Upper lobe of left lung (tissue), 6 donors: ENCODE results near the gene TUSC2. TPM values are rescaled to one million over a fixed set of nuclear protein-coding genes. Genes with fewer than 3 reads are reported as not detected.

Experiments used
- ATAC-seq, 2 donors: fragments of 200-7000 bp; cut with Tn5 transposase; one replicate each; pipeline ENCODE4 v1.9.1; 2022; ENCODE audit warnings: mild to moderate bottlenecking in 2 of 2, moderate library complexity in 2 of 2; ENCODE audit not compliant: low FRiP score in 2 of 2
- DNase-seq, 2 donors: peaks; one replicate each; pipeline ENCODE4 v3.0.0-alpha.2; 2019 to 2020
- H3K27ac ChIP-seq, 4 donors: fragments of 200-600 bp; sonication (generic); one replicate each; pipeline ENCODE4 v1.5.1; 2016 to 2019
- H3K27me3 ChIP-seq, 4 donors: fragments of 200-600 bp; sonication (generic); one replicate each; pipeline ENCODE4 v1.5.1; 2017 to 2019
- H3K36me3 ChIP-seq, 4 donors: fragments of 200-600 bp; sonication (generic); one replicate each; pipeline ENCODE4 v1.5.1; 2016 to 2019
- H3K4me1 ChIP-seq, 4 donors: fragments of 200-600 bp; sonication (generic); one replicate each; pipeline ENCODE4 v1.5.1; 2018 to 2019
- H3K4me3 ChIP-seq, 4 donors: fragments of 200-600 bp; sonication (generic); one replicate each; pipeline ENCODE4 v1.5.1; 2017 to 2019; ENCODE audit warnings: mild to moderate bottlenecking in 2 of 4, moderate library complexity in 1 of 4
- H3K9me3 ChIP-seq, 4 donors: fragments of 200-600 bp; sonication (generic); one replicate each; pipeline ENCODE4 v1.5.1; 2018 to 2019
- EP300 ChIP-seq, 4 donors: sonication (generic); formaldehyde crosslinking; IDR thresholded peaks; one replicate each; pipeline ENCODE4 v1.5.1; 2017; ENCODE audit warnings: antibody characterized with exemption in 4 of 4, control low read depth in 2 of 4
- POLR2A ChIP-seq, 4 donors: fragments of 450-650 bp; IDR thresholded peaks; one replicate each; pipeline ENCODE4 v1.5.1; 2016 to 2017; ENCODE audit warnings: antibody characterized with exemption in 4 of 4, mild to moderate bottlenecking in 2 of 4
- POLR2AphosphoS5 ChIP-seq, 2 donors: sonication (generic); formaldehyde crosslinking; IDR thresholded peaks; one replicate each; pipeline ENCODE4 v1.5.1; 2017; ENCODE audit warnings: antibody characterized with exemption in 2 of 2
- WGBS, 2 donors: methylation state at CpG; one replicate each; pipeline ENCODE4 v1.1.5; 2017 to 2018; 5-methylcytosine and 5-hydroxymethylcytosine counted together
- total RNA-seq, 6 donors: library from RNA; depleted of rRNA in 4 of 6; stranded (reverse); fragments of >200 nt in 4 of 6; gene quantifications; one replicate each; pipeline versions ENCODE4 v1.1.0 to v1.2.1, GENCODE V29; 2016 to 2021
- TF ChIP-seq, protein P1 (sequence below), 6 experiments: fragments of 450-650 bp in 4 of 6; fragments of 200-600 bp in 2 of 6; sonication (generic) in 2 of 6; IDR thresholded peaks; one replicate each; pipeline ENCODE4 v1.5.1; 2016 to 2019; ENCODE audit warnings: antibody characterized with exemption in 6 of 6
- donor health status: DM: no; HTN: no; CAD: no; lungs with moderate emphysema.
- donor health status: DM: no; HTN: yes; CAD: no; lungs with severe emphysema.

The TUSC2 gene
- total RNA-seq, 6 donors from 2014 or later = 16.8 to 36.1 (median 25.0) TPM

DNA sequence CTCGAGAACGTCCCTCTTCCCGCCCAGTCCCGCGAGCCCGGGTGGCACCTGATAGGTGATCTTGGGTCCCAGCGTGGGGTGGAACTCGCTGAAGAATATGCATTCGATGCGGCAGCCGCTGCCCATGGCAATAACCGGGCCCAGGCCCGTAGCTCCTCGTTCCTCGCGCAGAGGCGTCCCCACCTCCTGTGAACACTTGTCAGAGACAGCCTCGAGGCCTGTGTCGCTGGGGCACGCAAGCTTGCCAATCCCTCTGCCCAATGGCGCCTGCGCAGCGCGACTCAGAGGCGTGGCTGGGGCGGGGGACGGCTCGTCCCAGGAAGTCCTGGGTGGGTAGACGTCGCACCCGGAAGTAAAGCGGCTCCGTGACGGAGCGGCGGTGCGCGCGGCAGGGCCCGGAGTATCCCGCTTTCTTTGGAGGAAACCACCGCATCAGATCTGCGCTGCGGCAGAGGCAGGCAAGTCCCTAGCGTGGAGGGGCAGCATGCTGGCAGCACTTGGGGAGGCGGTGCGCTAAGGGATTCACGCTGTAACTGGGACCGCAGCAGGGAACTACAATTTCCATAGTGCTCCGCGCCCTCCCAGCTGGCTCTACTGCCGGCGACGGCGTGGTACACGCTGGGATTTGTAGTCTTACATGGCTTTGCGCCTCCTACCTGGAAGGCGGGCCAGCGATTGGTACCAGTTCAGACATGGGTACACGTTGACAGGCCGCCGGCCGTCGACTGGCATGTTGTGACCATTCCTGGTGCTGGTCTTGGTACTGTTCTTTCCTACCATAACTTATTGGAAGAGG is 22.7 kb upstream of the TUSC2 start, which contains the start of the genes CYB561D2 and NPRL2:
TSS of gene CYB561D2 (plus strand) at position 336 of the 796 bp plus-strand sequence. CDS start 572 bp downstream, outside the sequence.
TSS of gene NPRL2 (minus strand) at position 249 of the 796 bp plus-strand sequence. CDS start at position 126, 123 bp downstream.
- peak within 1 kb of the TSS; percentile 89 to 98 (median 92) for H3K27ac ChIP-seq
- ATAC-seq (peak; percentile 96 to 97), DNase-seq (peak; percentile 98 to 100)
- TF ChIP-seq POLR2A (IDR thresholded peaks at IDR 0.05) (peak in 3 of 4 donors; percentile 67 to 91 (median 91)), EP300 (IDR thresholded peaks at IDR 0.05) (no peak), POLR2AphosphoS5 (IDR thresholded peaks at IDR 0.05) (peak; percentile 71 to 86)
- TF ChIP-seq, protein P1, sequence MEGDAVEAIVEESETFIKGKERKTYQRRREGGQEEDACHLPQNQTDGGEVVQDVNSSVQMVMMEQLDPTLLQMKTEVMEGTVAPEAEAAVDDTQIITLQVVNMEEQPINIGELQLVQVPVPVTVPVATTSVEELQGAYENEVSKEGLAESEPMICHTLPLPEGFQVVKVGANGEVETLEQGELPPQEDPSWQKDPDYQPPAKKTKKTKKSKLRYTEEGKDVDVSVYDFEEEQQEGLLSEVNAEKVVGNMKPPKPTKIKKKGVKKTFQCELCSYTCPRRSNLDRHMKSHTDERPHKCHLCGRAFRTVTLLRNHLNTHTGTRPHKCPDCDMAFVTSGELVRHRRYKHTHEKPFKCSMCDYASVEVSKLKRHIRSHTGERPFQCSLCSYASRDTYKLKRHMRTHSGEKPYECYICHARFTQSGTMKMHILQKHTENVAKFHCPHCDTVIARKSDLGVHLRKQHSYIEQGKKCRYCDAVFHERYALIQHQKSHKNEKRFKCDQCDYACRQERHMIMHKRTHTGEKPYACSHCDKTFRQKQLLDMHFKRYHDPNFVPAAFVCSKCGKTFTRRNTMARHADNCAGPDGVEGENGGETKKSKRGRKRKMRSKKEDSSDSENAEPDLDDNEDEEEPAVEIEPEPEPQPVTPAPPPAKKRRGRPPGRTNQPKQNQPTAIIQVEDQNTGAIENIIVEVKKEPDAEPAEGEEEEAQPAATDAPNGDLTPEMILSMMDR (IDR thresholded peaks at IDR 0.05) = peak in 2 of 6 experiments; percentile 5 to 24
- H3K27me3 ChIP-seq = no peaks in the 10 kb centered on the region
- H3K36me3 ChIP-seq = peaks cover 21 to 48% (median 40%) of the 10 kb centered on the region in 4 donors
- H3K4me1 ChIP-seq = peaks cover 31 to 69% (median 37%) of the 10 kb centered on the region in 4 donors
- H3K9me3 ChIP-seq = no peaks in the 10 kb centered on the region
- peak within 1 kb of the TSS; percentile 56 to 86 (median 74) for H3K4me3 ChIP-seq
- 3 to 4% methylated on average over 5 to 18 of the region's 64 CpGs for WGBS, 2 donors

DNA sequence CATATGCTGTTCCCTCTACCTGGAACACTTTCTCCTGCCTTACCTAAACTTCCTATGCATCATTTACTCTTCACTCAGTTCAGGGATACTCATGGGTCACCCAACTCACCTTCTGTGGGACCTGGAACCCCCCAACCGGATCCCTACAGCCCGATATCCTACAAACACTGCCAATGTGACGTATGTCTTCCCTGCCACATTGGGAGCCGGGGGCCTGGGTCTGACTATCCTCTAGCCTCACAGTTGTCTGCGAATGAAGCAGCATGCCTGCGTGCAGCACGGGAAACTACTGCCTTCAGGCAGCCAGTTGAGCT is 22.1 kb upstream of the TUSC2 start:
- TF ChIP-seq, protein P1 (IDR thresholded peaks at IDR 0.05) = no peak
- TF ChIP-seq EP300 (IDR thresholded peaks at IDR 0.05) (no peak), POLR2A (IDR thresholded peaks at IDR 0.05) (no peak), POLR2AphosphoS5 (IDR thresholded peaks at IDR 0.05) (no peak)
- Histone ChIP-seq H3K9me3 (no peaks in the 10 kb centered on the region), H3K27ac (peak overlapping the region; percentile 89 to 98 (median 92)), H3K36me3 (peaks cover 20 to 42% (median 36%) of the 10 kb centered on the region in 4 donors), H3K4me1 (peaks cover 33 to 69% (median 37%) of the 10 kb centered on the region in 4 donors), H3K4me3 (peak overlapping the region; percentile 56 to 86 (median 74)), H3K27me3 (no peaks in the 10 kb centered on the region)
- DNase-seq (no peak), ATAC-seq (no peak)
- WGBS, 2 donors = 8 to 21% methylated on average over 4 to 5 of the region's 7 CpGs

DNA sequence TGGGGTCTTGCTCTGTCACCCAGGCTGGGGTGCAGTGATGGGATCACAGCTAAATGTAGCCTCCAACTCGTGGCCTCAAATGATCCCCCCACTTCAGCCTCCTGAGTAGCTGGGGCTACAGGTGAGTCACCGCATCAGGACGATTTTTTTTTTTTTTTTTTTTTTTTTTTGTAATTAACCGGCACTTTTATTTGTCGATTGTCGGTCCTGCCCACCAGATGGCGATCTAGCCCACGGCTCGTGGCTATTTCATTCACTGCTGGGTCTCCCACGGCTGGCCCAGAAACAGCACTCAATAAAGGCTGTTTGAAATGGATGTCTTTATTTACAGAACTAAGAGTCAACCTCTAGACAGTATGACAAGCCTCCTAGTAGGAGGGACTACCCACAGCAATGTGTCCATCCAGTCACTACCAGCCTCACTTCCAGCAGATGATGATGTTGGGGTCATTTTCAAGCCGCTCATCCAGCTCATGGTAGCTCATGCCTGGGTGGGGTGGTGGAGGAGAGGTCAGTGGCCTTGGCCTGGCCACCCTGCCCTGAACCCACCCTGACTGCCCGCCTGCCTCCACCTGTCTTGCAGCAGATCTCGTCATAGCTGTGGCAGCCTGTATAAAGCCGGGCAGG is 19.3 kb upstream of the TUSC2 start:
- peak; percentile 42 to 73 for DNase-seq

DNA sequence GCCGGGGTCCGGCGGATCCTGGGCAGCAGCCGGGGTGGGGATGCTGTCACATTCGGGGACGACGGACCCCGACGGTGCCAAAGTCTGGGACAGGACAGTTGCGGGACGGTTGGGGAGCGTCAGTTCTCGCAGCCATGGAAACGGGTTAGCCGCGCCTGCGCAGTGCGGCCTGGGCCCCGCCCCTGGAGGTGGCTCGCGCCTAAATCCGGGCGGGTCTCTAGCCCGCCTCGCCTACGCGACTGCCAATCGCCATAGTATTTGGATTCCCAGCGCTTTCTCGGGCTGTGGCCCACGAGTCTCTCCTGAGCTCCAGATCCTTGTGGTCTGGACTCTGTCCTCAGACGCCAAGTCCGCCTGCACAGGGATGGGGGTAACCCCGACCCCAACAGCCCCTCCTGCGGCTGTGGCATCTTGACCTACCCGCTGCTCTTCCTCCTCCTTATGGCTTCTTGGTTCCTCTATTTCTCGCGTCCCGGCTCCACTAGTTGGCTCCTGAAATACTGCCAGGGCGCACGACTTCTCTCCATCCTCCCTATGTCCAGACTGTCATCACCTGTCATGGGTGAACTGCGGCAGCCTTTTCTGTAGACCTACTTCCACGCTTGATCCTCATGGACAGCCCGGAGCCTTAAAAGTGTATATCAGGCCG is 17.7 kb upstream of the TUSC2 start, which contains the start of gene ZMYND10:
TSS of gene ZMYND10 (minus strand) at position 147 of the 649 bp plus-strand sequence. CDS start 153 bp downstream, outside the sequence.
- peak in 1 of 4 donors; percentile 33 for TF ChIP-seq POLR2A (IDR thresholded peaks at IDR 0.05)
- TF ChIP-seq, protein P1 (IDR thresholded peaks at IDR 0.05) = no peak
- TF ChIP-seq POLR2AphosphoS5 (IDR thresholded peaks at IDR 0.05) = no peak
- 21 to 33% methylated on average over 22 to 44 of the region's 45 CpGs for WGBS, 2 donors
- Histone ChIP-seq H3K9me3 (no peaks in the 10 kb centered on the region), H3K27ac (peak within 1 kb of the TSS in 1 of 4 donors; percentile 7), H3K4me3 (peak within 1 kb of the TSS; percentile 13 to 45 (median 36)), H3K36me3 (peaks cover 0 to 15% (median 13%) of the 10 kb centered on the region in 4 donors), H3K4me1 (peaks cover 36 to 58% (median 39%) of the 10 kb centered on the region in 4 donors), H3K27me3 (no peaks in the 10 kb centered on the region)
- ATAC-seq (peak; percentile 23 to 68), DNase-seq (peak; percentile 73 to 96)

More for the DNA sequence above, 19.3 kb upstream of the TUSC2 start:
- H3K4me3 ChIP-seq = no peak overlapping the region
- peak overlapping the region in 1 of 4 donors; percentile 18 for H3K27ac ChIP-seq
- peaks cover 34 to 57% (median 39%) of the 10 kb centered on the region in 4 donors for H3K4me1 ChIP-seq
- H3K9me3 ChIP-seq = no peaks in the 10 kb centered on the region
- TF ChIP-seq POLR2A (IDR thresholded peaks at IDR 0.05) = no peak
- TF ChIP-seq EP300 (IDR thresholded peaks at IDR 0.05) = no peak
- TF ChIP-seq POLR2AphosphoS5 (IDR thresholded peaks at IDR 0.05) = no peak
- TF ChIP-seq, protein P1 (IDR thresholded peaks at IDR 0.05) = peak in 5 of 6 experiments; percentile 24 to 56 (median 43)
- H3K27me3 ChIP-seq = no peaks in the 10 kb centered on the region
- H3K36me3 ChIP-seq = peaks cover 0 to 15% (median 13%) of the 10 kb centered on the region in 4 donors
- 10 to 28% methylated on average over 11 to 14 of the region's 14 CpGs for WGBS, 2 donors
- peak in 1 of 2 donors; percentile 20 for ATAC-seq
